GM12874 (cell line): ENCODE measurements around the gene C14orf180.

Experiments used
- CTCF ChIP-seq: IDR thresholded peaks from 2 replicates; pipeline ENCODE4 v1.5.1; 2011; ENCODE audit warnings: low read depth, mild to moderate bottlenecking, control low read depth, low read length, moderate library complexity; ENCODE audit not compliant: insufficient read depth

The C14orf180 gene

GRCh38 chr14:104603711-104604401 lies 24.3 kb downstream of the C14orf180 start:
- TF ChIP-seq CTCF, result no peak

- TF ChIP-seq CTCF, result no peak
Measured at GRCh38 chr14:104604458-104605449, 25.2 kb downstream of the C14orf180 start, which contains the start of gene TMEM179. Gene TMEM179, minus strand, starts transcription at chr14:104604772. Its CDS starts 31 bp downstream, at chr14:104604741.

GRCh38 chr14:104609666-104610065 lies 30.1 kb downstream of the C14orf180 start:
- no peak for TF ChIP-seq CTCF

- no peak for TF ChIP-seq CTCF
Measured at GRCh38 chr14:104610749-104611310, 31.3 kb downstream of the C14orf180 start.

GRCh38 chr14:104611881-104612280 lies 32.3 kb downstream of the C14orf180 start:
- TF ChIP-seq CTCF, result no peak

- TF ChIP-seq CTCF, result no peak
Measured at GRCh38 chr14:104614126-104614812, 34.7 kb downstream of the C14orf180 start.
